ENCODE measurements around the gene AZU1. TPM values are rescaled to one million over a fixed set of nuclear protein-coding genes. Genes with fewer than 3 reads are reported as not detected.

AZU1 gene, protein sequence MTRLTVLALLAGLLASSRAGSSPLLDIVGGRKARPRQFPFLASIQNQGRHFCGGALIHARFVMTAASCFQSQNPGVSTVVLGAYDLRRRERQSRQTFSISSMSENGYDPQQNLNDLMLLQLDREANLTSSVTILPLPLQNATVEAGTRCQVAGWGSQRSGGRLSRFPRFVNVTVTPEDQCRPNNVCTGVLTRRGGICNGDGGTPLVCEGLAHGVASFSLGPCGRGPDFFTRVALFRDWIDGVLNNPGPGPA
- 10 to 100 TPM in 1 of 2 donors, under 1 TPM in 1; 0.08 to 20.2 TPM for total RNA-seq
- polyA plus RNA-seq: 1 to 10 TPM in 1 of 2 donors, under 1 TPM in 1; 0.24 to 1.8 TPM

DNA sequence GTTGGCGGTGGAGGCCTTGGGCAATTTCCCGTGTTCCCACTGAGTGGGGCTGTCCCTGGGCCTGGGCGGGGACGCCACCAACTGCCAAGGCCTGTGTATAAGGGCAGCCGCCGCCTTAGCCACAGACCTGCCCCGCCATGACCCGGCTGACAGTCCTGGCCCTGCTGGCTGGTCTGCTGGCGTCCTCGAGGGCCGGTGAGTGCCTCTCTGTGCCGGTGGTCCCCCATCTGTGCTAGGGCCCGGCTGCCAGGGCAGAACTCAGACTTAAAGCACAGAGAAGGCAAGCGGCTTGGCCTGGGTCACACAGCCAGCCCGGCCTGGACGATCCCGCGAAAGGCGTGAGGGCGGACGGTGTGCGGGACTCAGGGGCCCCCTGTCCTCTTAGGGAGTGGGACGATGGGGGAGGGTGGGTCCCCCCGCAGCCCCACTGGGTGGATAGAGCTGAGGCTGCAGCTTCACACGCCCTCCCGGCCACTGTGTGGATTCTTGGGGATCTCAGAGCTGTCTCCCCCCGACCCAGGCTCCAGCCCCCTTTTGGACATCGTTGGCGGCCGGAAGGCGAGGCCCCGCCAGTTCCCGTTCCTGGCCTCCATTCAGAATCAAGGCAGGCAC lies at the start of gene AZU1:
Gene AZU1, plus strand, starts transcription at position 128 of the 612 bp plus-strand sequence. Its CDS starts 10 bp downstream, at position 138.
- no peaks in the 10 kb centered on the region for H3K36me3 ChIP-seq (ENCODE audit: control insufficient read depth in 4 of 4, insufficient read depth in 3 of 4, low read depth in 1 of 4, low read length in 3 of 4)
- WGBS: 72% methylated on average over 33 of the region's 33 CpGs
- peaks cover 0 to 1% (median 0%) of the 10 kb centered on the region in 4 donors for H3K4me1 ChIP-seq (ENCODE audit: control insufficient read depth in 4 of 4, insufficient read depth in 4 of 4, low read length in 3 of 4)
- no peak within 1 kb of the TSS for H3K27ac ChIP-seq (ENCODE audit: low read depth in 1 of 2, low read length in 2 of 2)
- H3K9me3 ChIP-seq (ENCODE audit: control insufficient read depth in 4 of 4, low read length in 3 of 4): no peaks in the 10 kb centered on the region
- TF ChIP-seq GABPA (IDR thresholded peaks at IDR 0.05 in 1 of 2, conservative IDR thresholded peaks at IDR 0.05 in 1 of 2) (no peak), RXRA (IDR thresholded peaks at IDR 0.05) (no peak), YY1 (IDR thresholded peaks at IDR 0.05) (no peak), FOXA1 (IDR thresholded peaks at IDR 0.05) (no peak), RAD21 (IDR thresholded peaks at IDR 0.05) (no peak), HNF4A (conservative IDR thresholded peaks at IDR 0.05) (no peak)
- TF ChIP-seq, protein P1, sequence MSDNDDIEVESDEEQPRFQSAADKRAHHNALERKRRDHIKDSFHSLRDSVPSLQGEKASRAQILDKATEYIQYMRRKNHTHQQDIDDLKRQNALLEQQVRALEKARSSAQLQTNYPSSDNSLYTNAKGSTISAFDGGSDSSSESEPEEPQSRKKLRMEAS (IDR thresholded peaks at IDR 0.05): no peak
- TF ChIP-seq, protein P2, sequence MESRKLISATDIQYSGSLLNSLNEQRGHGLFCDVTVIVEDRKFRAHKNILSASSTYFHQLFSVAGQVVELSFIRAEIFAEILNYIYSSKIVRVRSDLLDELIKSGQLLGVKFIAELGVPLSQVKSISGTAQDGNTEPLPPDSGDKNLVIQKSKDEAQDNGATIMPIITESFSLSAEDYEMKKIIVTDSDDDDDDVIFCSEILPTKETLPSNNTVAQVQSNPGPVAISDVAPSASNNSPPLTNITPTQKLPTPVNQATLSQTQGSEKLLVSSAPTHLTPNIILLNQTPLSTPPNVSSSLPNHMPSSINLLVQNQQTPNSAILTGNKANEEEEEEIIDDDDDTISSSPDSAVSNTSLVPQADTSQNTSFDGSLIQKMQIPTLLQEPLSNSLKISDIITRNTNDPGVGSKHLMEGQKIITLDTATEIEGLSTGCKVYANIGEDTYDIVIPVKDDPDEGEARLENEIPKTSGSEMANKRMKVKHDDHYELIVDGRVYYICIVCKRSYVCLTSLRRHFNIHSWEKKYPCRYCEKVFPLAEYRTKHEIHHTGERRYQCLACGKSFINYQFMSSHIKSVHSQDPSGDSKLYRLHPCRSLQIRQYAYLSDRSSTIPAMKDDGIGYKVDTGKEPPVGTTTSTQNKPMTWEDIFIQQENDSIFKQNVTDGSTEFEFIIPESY (IDR thresholded peaks at IDR 0.05): no peak
- TF ChIP-seq, protein P3, sequence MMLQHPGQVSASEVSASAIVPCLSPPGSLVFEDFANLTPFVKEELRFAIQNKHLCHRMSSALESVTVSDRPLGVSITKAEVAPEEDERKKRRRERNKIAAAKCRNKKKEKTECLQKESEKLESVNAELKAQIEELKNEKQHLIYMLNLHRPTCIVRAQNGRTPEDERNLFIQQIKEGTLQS (IDR thresholded peaks at IDR 0.05): no peak
- TF ChIP-seq, protein P4, sequence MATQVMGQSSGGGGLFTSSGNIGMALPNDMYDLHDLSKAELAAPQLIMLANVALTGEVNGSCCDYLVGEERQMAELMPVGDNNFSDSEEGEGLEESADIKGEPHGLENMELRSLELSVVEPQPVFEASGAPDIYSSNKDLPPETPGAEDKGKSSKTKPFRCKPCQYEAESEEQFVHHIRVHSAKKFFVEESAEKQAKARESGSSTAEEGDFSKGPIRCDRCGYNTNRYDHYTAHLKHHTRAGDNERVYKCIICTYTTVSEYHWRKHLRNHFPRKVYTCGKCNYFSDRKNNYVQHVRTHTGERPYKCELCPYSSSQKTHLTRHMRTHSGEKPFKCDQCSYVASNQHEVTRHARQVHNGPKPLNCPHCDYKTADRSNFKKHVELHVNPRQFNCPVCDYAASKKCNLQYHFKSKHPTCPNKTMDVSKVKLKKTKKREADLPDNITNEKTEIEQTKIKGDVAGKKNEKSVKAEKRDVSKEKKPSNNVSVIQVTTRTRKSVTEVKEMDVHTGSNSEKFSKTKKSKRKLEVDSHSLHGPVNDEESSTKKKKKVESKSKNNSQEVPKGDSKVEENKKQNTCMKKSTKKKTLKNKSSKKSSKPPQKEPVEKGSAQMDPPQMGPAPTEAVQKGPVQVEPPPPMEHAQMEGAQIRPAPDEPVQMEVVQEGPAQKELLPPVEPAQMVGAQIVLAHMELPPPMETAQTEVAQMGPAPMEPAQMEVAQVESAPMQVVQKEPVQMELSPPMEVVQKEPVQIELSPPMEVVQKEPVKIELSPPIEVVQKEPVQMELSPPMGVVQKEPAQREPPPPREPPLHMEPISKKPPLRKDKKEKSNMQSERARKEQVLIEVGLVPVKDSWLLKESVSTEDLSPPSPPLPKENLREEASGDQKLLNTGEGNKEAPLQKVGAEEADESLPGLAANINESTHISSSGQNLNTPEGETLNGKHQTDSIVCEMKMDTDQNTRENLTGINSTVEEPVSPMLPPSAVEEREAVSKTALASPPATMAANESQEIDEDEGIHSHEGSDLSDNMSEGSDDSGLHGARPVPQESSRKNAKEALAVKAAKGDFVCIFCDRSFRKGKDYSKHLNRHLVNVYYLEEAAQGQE (IDR thresholded peaks at IDR 0.05): no peak
- H3K9ac ChIP-seq (ENCODE audit: low read depth in 1 of 2, low read length in 2 of 2): no peak within 1 kb of the TSS
- peaks cover 0 to 2% (median 0%) of the 10 kb centered on the region in 4 donors for H3K27me3 ChIP-seq (ENCODE audit: control insufficient read depth in 4 of 4, insufficient read depth in 4 of 4, low read length in 3 of 4)
- DNase-seq (ENCODE audit: low spot score): no peak
- no peak within 1 kb of the TSS for H3K4me3 ChIP-seq (ENCODE audit: low read depth in 1 of 3, low read length in 3 of 3)

DNA sequence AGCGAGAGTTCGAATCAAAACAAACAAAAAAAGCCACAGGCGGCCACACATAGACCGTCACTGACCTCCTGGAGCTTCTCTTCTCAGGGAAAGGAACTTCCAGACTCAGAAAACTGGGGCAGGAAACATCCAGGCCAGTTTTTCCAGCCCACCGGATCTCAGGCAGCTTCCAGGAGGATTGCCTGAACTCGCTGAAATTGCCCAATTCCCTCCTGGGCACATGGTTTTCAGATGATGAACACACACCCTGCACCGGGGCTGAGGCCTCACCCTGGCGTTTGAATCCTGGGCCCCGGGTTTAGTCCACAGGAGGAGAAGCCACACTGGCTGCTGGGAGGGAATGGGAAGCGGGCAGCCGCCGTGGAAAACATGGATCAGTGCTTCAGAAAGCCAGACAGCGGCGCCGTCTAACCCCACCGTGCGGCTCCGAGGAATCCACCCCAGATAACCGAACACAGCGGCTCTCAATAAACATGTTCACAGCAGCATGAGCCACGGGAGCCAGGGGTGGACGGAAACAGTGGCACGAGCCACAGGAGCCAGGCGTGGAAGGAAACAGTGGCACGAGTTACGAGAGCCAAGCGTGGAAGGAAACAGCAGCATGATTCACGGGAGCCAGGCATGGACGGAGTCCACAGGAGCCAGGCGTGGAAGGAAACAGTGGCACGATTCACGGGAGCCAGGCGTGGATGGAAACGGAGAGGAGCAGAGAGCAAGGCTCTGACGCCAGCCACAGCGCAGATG lies 48.6 kb upstream of the AZU1 start:
- Histone ChIP-seq H3K4me3 (ENCODE audit: low read depth in 1 of 3, low read length in 3 of 3) (no peak overlapping the region), H3K27ac (ENCODE audit: low read depth in 1 of 2, low read length in 2 of 2) (peak overlapping the region; percentile 31 to 64), H3K36me3 (ENCODE audit: control insufficient read depth in 4 of 4, insufficient read depth in 3 of 4, low read depth in 1 of 4, low read length in 3 of 4) (no peaks in the 10 kb centered on the region), H3K4me1 (ENCODE audit: control insufficient read depth in 4 of 4, insufficient read depth in 4 of 4, low read length in 3 of 4) (peaks cover 0 to 4% (median 0%) of the 10 kb centered on the region in 4 donors), H3K9ac (ENCODE audit: low read depth in 1 of 2, low read length in 2 of 2) (no peak overlapping the region), H3K27me3 (ENCODE audit: control insufficient read depth in 4 of 4, insufficient read depth in 4 of 4, low read length in 3 of 4) (peaks cover 0 to 3% (median 0%) of the 10 kb centered on the region in 4 donors), H3K9me3 (ENCODE audit: control insufficient read depth in 4 of 4, low read length in 3 of 4) (no peaks in the 10 kb centered on the region)
- DNase-seq (ENCODE audit: low spot score): no peak
- WGBS: 53% methylated on average over 36 of the region's 36 CpGs
- TF ChIP-seq HNF4A (conservative IDR thresholded peaks at IDR 0.05) (peak in 1 of 2 donors; percentile 4), NR2F2 (IDR thresholded peaks at IDR 0.05) (peak; percentile 31), RXRA (IDR thresholded peaks at IDR 0.05) (peak; percentile 19 to 42), FOXA1 (IDR thresholded peaks at IDR 0.05) (no peak), GABPA (IDR thresholded peaks at IDR 0.05 in 1 of 2, conservative IDR thresholded peaks at IDR 0.05 in 1 of 2) (no peak), RAD21 (IDR thresholded peaks at IDR 0.05) (peak in 1 of 2 donors; percentile 6), HNF4G (IDR thresholded peaks at IDR 0.05) (no peak), JUND (IDR thresholded peaks at IDR 0.05) (no peak), EGR1 (IDR thresholded peaks at IDR 0.05; ENCODE audit: low read depth in 2 of 2) (no peak), SP1 (IDR thresholded peaks at IDR 0.05) (no peak), FOXA2 (IDR thresholded peaks at IDR 0.05) (no peak)
- TF ChIP-seq, protein P5, sequence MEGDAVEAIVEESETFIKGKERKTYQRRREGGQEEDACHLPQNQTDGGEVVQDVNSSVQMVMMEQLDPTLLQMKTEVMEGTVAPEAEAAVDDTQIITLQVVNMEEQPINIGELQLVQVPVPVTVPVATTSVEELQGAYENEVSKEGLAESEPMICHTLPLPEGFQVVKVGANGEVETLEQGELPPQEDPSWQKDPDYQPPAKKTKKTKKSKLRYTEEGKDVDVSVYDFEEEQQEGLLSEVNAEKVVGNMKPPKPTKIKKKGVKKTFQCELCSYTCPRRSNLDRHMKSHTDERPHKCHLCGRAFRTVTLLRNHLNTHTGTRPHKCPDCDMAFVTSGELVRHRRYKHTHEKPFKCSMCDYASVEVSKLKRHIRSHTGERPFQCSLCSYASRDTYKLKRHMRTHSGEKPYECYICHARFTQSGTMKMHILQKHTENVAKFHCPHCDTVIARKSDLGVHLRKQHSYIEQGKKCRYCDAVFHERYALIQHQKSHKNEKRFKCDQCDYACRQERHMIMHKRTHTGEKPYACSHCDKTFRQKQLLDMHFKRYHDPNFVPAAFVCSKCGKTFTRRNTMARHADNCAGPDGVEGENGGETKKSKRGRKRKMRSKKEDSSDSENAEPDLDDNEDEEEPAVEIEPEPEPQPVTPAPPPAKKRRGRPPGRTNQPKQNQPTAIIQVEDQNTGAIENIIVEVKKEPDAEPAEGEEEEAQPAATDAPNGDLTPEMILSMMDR (IDR thresholded peaks at IDR 0.05; ENCODE audit: low read depth, low read length, missing input control): no peak
- TF ChIP-seq, protein P2 (IDR thresholded peaks at IDR 0.05): no peak
- TF ChIP-seq, protein P3 (IDR thresholded peaks at IDR 0.05): no peak
- TF ChIP-seq, protein P1 (IDR thresholded peaks at IDR 0.05): peak; percentile 81

Measured in liver (tissue), 9 donors.